ENCODE measurements around the gene ABHD17C.
A peak's percentile ranks its signal among the peaks of the same experiment; 100 is the strongest.

ABHD17C gene

DNA sequence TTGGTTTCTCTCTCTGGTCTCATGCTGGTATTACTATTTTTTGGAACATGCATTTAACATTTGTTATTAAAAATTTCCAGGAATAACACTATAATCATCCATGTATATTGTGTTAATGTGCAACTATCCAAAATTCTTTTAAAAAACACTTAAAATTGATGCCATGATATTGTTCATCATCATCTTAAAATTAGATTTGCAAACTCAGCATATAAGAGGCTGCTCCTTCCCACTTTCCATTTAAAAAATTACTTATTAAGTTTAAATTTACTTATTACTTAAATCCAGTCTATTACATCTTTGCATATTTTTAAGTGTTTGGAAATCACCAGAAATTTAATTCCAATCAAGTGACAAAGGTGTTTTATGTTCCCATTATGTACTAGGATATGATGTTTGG, 5.8 kb upstream of the ABHD17C start:
- no peak for TF ChIP-seq CTCF (IDR thresholded peaks at IDR 0.05; ENCODE audit: low read depth, low read length)
- no peak overlapping the region for H3K4me3 ChIP-seq (ENCODE audit: low read depth, low read length)

DNA sequence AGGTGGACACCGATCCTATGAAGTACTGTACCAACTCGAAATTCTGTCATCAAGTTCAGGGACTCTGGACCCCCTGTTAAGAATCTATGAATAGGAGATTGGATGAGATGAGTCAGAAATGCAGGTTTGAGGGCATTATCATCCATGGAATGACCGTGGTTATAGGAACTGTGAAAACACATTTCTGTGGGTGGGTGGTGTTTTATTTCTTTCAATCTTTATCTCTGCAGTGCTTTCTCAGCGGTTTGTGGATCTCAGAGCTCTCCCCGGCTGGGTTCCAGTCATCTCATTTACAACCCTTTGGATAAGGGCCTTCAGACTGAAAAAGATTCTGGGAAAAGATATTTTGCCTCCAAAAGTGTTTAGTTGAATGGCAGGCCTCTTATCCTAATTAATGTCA, 5.4 kb upstream of the ABHD17C start:
- H3K4me3 ChIP-seq (ENCODE audit: low read depth, low read length): no peak overlapping the region

DNA sequence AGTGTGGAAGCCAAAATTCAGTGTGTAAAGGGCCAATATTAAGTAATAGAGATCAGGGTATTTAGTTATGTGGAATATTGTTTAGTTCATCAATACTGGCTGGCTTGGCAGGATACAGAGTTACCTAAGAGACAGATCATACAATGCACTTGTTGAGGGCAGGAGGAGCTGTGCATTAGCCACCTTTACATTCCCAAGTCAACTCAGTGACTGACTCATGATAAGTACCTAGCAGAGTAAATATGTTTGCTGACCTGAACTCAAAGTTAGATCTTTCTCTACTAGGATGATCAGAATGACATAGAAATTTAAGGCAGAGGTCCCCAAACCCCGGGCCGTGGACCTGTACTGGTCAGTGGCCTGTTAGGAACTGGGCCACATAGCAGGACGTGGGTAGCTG, 3.5 kb upstream of the ABHD17C start:
- no peak for TF ChIP-seq CTCF (IDR thresholded peaks at IDR 0.05; ENCODE audit: low read depth, low read length)
- no peak overlapping the region for H3K4me3 ChIP-seq (ENCODE audit: low read depth, low read length)

More for the DNA sequence above, 5.4 kb upstream of the ABHD17C start:
- TF ChIP-seq CTCF (IDR thresholded peaks at IDR 0.05; ENCODE audit: low read depth, low read length): no peak

DNA sequence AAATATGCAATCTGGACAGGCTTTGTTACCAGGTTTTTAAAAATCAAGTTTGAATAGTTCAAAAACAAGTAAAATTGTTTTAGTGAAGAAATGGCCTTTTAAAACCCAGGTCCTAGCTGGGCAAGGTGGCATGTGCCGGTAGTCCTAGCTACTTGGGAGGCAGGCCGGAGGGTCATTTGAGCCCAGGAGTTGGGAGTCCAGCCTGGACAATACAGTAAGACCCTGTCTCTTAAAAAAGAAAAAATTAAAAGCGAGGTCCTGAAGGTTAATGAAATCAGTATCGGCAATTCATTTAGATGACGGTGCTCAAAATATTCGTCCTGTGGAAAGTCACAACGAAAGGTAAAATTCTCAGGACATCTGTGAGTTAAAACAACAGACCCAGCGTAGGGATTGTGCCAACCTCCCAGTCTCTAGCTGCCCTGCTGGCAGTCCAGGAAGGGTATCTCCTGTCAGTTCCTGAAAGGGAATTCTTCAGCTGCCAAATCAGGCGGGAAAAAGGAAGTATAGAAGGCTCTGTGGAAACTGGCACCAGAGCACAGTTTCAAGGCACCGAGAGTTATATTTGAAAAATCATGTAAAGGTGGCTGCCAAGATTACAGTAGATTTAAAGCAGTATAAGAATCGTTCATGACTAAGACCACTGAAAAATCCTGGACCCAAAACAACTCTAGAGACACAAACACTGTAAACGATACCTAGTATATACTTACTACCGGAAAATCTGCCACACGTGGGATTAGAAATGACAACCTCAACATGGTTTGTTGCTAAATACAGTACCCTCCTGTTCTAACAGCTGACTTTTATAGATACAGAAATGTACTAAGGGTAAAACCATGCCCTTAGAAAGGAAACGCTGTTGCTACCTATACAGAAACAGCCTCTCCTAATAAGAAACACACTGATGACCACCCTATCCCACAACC, 1.2 kb upstream of the ABHD17C start:
- no peak for TF ChIP-seq CTCF (IDR thresholded peaks at IDR 0.05; ENCODE audit: low read depth, low read length)
- H3K4me3 ChIP-seq (ENCODE audit: low read depth, low read length): peak overlapping the region; percentile 65

DNA sequence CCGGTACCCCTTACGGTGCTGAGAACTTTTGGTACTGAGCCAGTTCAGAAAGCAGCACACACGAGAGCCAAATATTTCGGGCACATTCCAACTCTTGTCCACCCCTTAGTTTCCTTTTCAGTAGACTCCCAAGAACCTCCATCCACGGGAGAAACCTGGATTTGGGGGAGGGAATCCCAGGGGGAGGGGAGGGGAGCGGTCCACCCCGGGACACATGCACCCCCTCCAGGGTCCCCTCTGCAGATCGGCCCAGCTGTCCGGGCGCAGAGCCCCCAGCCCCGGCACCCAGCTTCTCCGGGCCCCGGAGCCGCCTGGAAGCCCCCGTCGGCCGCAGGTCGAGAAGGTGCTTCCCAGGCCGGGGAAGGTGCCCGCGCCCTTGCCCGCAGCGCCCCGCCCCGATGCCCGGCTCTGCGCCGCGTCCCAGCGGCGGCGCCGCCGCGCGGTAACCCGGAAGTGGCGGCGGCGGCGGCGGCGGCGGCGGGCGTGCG, 455 bp upstream of the ABHD17C start:
- TF ChIP-seq CTCF (IDR thresholded peaks at IDR 0.05; ENCODE audit: low read depth, low read length): no peak
- peak overlapping the region; percentile 65 for H3K4me3 ChIP-seq (ENCODE audit: low read depth, low read length)

DNA sequence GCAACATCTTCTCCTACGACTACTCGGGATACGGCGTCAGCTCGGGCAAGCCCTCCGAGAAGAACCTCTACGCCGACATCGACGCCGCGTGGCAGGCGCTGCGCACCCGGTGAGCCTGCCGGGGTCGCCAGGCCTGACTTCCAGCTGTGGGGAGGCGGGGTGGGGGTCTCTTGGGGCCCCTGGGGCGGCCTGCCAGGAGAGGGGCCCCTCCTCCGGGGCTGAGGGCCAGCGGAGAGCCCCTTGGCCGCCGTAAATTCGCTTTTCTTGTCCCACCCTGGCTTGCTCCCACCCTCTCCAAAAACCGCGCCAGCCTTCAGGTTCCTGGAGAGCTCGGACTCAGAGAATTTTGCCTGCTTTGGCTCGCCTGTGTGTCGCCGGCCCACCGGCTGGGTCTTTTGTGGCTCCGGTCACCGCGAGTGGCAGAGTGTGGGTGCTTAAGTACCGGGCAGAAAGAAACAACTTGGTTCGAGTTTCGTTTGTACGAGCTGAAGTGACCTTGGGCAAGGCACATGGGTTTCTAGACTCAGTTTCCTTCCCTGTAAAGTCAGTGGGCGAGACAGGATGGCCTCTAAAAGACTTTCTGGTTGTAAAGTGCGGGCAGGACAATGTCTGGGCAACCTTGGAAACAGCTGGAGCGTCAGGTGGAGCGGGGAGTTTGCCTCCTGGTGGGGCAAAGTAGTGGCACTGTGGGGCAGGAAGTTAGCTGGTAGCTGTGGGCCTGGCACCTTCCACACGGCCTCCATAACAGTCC, 976 bp downstream of the ABHD17C start:
- peak; percentile 41 for TF ChIP-seq CTCF (IDR thresholded peaks at IDR 0.05; ENCODE audit: low read depth, low read length)
- H3K4me3 ChIP-seq (ENCODE audit: low read depth, low read length): peak overlapping the region; percentile 78
